K562 (cell line): ENCODE data around the gene TSPAN13. TPM values are rescaled to one million over a fixed set of nuclear protein-coding genes. Genes with fewer than 3 reads are reported as not detected.

Experiments
- BCOR ChIP-seq: fragments of 450-650 bp; IDR thresholded peaks from 2 replicates; pipeline ENCODE4 v1.6.1; 2016
- BRCA1 ChIP-seq, 2 experiments: fragments of 450-650 bp in 1 of 2; sonication (generic) in 1 of 2; formaldehyde crosslinking in 1 of 2; IDR thresholded peaks; 2 replicates each; pipeline versions ENCODE4 v1.5.0 to v1.6.1; 2017 to 2020; ENCODE audit warnings: mild to moderate bottlenecking in 1 of 2, missing genetic modification reagents in 1 of 2
- CBFA2T3 ChIP-seq: fragments of 450-650 bp; IDR thresholded peaks from 2 replicates; pipeline ENCODE4 v1.6.1; 2017
- CCNT2 ChIP-seq: IDR thresholded peaks from 2 replicates; pipeline ENCODE4 v1.6.1; 2011; ENCODE audit warnings: borderline replicate concordance, low read depth, mild to moderate bottlenecking, moderate library complexity, mixed read lengths, low read length; ENCODE audit not compliant: insufficient read length; ENCODE audit errors: extremely low read depth
- CLOCK ChIP-seq: fragments of 250-450 bp; sonication (Bioruptor Pico); IDR thresholded peaks from 2 replicates; pipeline ENCODE4 v1.4.0; 2020; ENCODE audit warnings: mild to moderate bottlenecking, moderate library complexity, borderline replicate concordance
- CREB1 ChIP-seq, 2 experiments: sonication (generic) in 1 of 2; formaldehyde crosslinking in 1 of 2; IDR thresholded peaks; 2 replicates each; pipeline versions ENCODE4 v1.6.1 to v1.8.0; 2012 to 2022; ENCODE audit warnings: inconsistent platforms in 1 of 2, mild to moderate bottlenecking in 1 of 2, missing genetic modification reagents in 1 of 2, moderate library complexity in 1 of 2
- E2F5 ChIP-seq: sonication (generic); formaldehyde crosslinking; IDR thresholded peaks from 2 replicates; pipeline ENCODE4 v1.8.0; 2022; ENCODE audit warnings: mild to moderate bottlenecking, missing genetic modification reagents
- GATAD2A ChIP-seq: fragments of 450-650 bp; IDR thresholded peaks from 2 replicates; pipeline ENCODE4 v1.6.1; 2017
- HNRNPL ChIP-seq: fragments of 200-400 bp; formaldehyde crosslinking; IDR thresholded peaks from 2 replicates; pipeline ENCODE4 v1.6.1; 2017; ENCODE audit warnings: low read depth, mild to moderate bottlenecking, low read length
- MAX ChIP-seq: sonication (generic); formaldehyde crosslinking; IDR thresholded peaks from 2 replicates; pipeline ENCODE4 v1.9.0; 2022; ENCODE audit warnings: mild to moderate bottlenecking, missing genetic modification reagents
- MED1 ChIP-seq: sonication (generic); formaldehyde crosslinking; IDR thresholded peaks from 2 replicates; pipeline ENCODE4 v1.8.1; 2023; ENCODE audit warnings: missing genetic modification reagents, borderline replicate concordance
- MXI1 ChIP-seq: IDR thresholded peaks from 2 replicates; pipeline ENCODE4 v1.6.1; 2011; ENCODE audit warnings: low read depth, mild to moderate bottlenecking, improper control_type of control experiment, low read length
- NR2C2 ChIP-seq, 2 experiments: fragments of 200-800 bp in 1 of 2; sonication (Bioruptor generic) in 1 of 2; sonication (generic) in 1 of 2; formaldehyde crosslinking in 1 of 2; IDR thresholded peaks; 2 replicates each; pipeline versions ENCODE4 v1.6.1 to v1.8.0; 2016 to 2022; ENCODE audit warnings: mild to moderate bottlenecking in 1 of 2, missing compliant biosample characterization in 1 of 2, missing genetic modification characterization in 1 of 2, missing genetic modification reagents in 1 of 2
- PHF8 ChIP-seq: fragments of 200-600 bp; sonication (generic); IDR thresholded peaks from 2 replicates; pipeline ENCODE4 v1.6.1; 2012; ENCODE audit warnings: mixed run types, mild to moderate bottlenecking, inconsistent platforms, low read length, moderate library complexity, borderline replicate concordance
- RFX1 ChIP-seq: fragments of 450-650 bp; IDR thresholded peaks from 2 replicates; pipeline ENCODE4 v1.6.1; 2016; ENCODE audit warnings: mild to moderate bottlenecking, moderate library complexity
- TCFL5 ChIP-seq: fragments of 250-450 bp; sonication (Bioruptor Pico); conservative IDR thresholded peaks from 2 replicates; pipeline ENCODE4 v1.6.1; 2021; ENCODE audit warnings: mild to moderate bottlenecking, moderate library complexity, matching md5 sums
- THAP7 ChIP-seq: fragments of 250-450 bp; sonication (Bioruptor Pico); IDR thresholded peaks from 2 replicates; pipeline ENCODE4 v1.5.0; 2021
- ZBED1 ChIP-seq: IDR thresholded peaks from 2 replicates; pipeline ENCODE4 v1.6.1; 2014
- ZBTB8A ChIP-seq: fragments of 450-650 bp; IDR thresholded peaks from 2 replicates; pipeline ENCODE4 v1.6.1; 2018; ENCODE audit warnings: mild to moderate bottlenecking, moderate library complexity; ENCODE audit not compliant: partially characterized antibody
- ZNF280B ChIP-seq: fragments of 250-450 bp; sonication (Bioruptor Pico); IDR thresholded peaks from 2 replicates; pipeline ENCODE4 v1.5.1; 2021; ENCODE audit warnings: mild to moderate bottlenecking
- ZNF696 ChIP-seq: fragments of 250-450 bp; sonication (Bioruptor Pico); conservative IDR thresholded peaks from 2 replicates; pipeline ENCODE4 v1.4.0; 2020; ENCODE audit warnings: mild to moderate bottlenecking, moderate library complexity
- polyA plus RNA-seq, 8 experiments: library from polyadenylated mRNA; depleted of rRNA in 4 of 8; stranded (reverse) in 5 of 8; unstranded in 3 of 8; fragments of >200 nt; fragmentation: Nextera tagmentation in 2 of 8; fragmentation: Illumina TruSeq in 1 of 8; extraction: Ambion mirVana in 2 of 8; extraction: Trizol in 1 of 8; gene quantifications; 2 replicates each; pipeline versions ENCODE4 v1.2.1 to v1.2.3, GENCODE V29; 2011 to 2014; ENCODE audit warnings: inconsistent platforms in 1 of 8, missing spikeins in 1 of 8
- total RNA-seq, 7 experiments: library from RNA; depleted of rRNA in 6 of 7; stranded (reverse); fragments of >200 nt in 6 of 7; fragmentation: Illumina TruSeq in 2 of 7; extraction: Trizol in 2 of 7; gene quantifications; 2 replicates each; pipeline versions ENCODE4 v1.2.1 to v1.2.3, GENCODE V29; 2011 to 2021; ENCODE audit warnings: low replicate concordance in 1 of 7

The TSPAN13 gene
- total and polyA plus RNA-seq, 9 of the 15 experiments (the other 6 are each of a cell fraction or from before 2014, with no cell fraction given), result 7.8 to 46.3 (median 20.0) TPM

GRCh38 chr7:16739863-16740622, 13.5 kb upstream of the TSPAN13 start (continued):
- TF ChIP-seq MXI1 (no peak), CREB1 (IDR thresholded peaks at IDR 0.05) (peak; percentile 84), CREB1 (CRISPR knock-in tag; IDR thresholded peaks at IDR 0.05) (peak; percentile 23; the same call in 1 of the 2 replicates), PHF8 (no peak), ZNF280B (CRISPR knock-in tag) (no peak), ZNF696 (CRISPR knock-in tag) (no peak), MED1 (CRISPR knock-in tag) (no peak), HNRNPL (no peak), BRCA1 (IDR thresholded peaks at IDR 0.05) (no peak), BRCA1 (CRISPR knock-in tag; IDR thresholded peaks at IDR 0.05) (no peak), ZBTB8A (no peak), E2F5 (CRISPR knock-in tag) (no peak), BCOR (peak; percentile 58; the same call in 1 of the 2 replicates), CBFA2T3 (peak; percentile 98), RFX1 (no peak), ZBED1 (peak; percentile 71; the same call in 1 of the 2 replicates), CCNT2 (peak; percentile 82), TCFL5 (CRISPR knock-in tag) (no peak), MAX (CRISPR knock-in tag) (peak; percentile 81), GATAD2A (peak; percentile 29; the same call in 1 of the 2 replicates), NR2C2 (CRISPR knock-in tag; IDR thresholded peaks at IDR 0.05) (no peak), NR2C2 (tag; IDR thresholded peaks at IDR 0.05) (peak; percentile 36; the same call in 1 of the 2 replicates), THAP7 (CRISPR knock-in tag) (no peak), CLOCK (CRISPR knock-in tag) (no peak)
